Neural cell (in vitro differentiated cells): ENCODE measurements around the gene PGAP6. TPM values are rescaled to one million over a fixed set of nuclear protein-coding genes. Genes with fewer than 3 reads are reported as not detected.

Source experiments
- H2AFZ ChIP-seq: fragments of 200-600, 300-800 bp; sonication (generic), shearing (Covaris generic); 2 replicates; pipeline ENCODE4 v1.6.0; 2014; ENCODE audit warnings: low read depth, mild to moderate bottlenecking, antibody characterized with exemption, low read length, moderate library complexity
- H3F3A ChIP-seq: fragments of 200-600 bp; shearing (Covaris generic); 2 replicates; pipeline ENCODE4 v1.6.1; 2016; ENCODE audit warnings: mild to moderate bottlenecking, moderate library complexity, mixed read lengths, antibody characterized with exemption, low read length; ENCODE audit not compliant: insufficient read depth, poor library complexity, severe bottlenecking
- H3K27ac ChIP-seq: fragments of 200-600, 300-800 bp; sonication (generic), shearing (Covaris generic); 2 replicates; pipeline ENCODE4 v1.5.1; 2014; ENCODE audit warnings: mild to moderate bottlenecking, low read length, moderate library complexity
- H3K27me3 ChIP-seq: fragments of 300-800, 200-600 bp; sonication (generic), shearing (Covaris generic); 2 replicates; pipeline ENCODE4 v1.6.0; 2014; ENCODE audit warnings: mild to moderate bottlenecking, low read depth, low read length, moderate library complexity; ENCODE audit not compliant: insufficient read depth
- H3K36me3 ChIP-seq: fragments of 300-800, 200-600 bp; sonication (generic), shearing (Covaris generic); 2 replicates; pipeline ENCODE4 v1.5.1; 2014; ENCODE audit warnings: mild to moderate bottlenecking, antibody characterized with exemption, low read length, moderate library complexity; ENCODE audit not compliant: insufficient read depth
- H3K4me2 ChIP-seq: fragments of 300-800, 200-600 bp; sonication (generic), shearing (Covaris generic); 2 replicates; pipeline ENCODE4 v1.6.0; 2014; ENCODE audit warnings: mild to moderate bottlenecking, low read length
- H3K4me3 ChIP-seq: fragments of 300-800, 200-600 bp; sonication (generic), shearing (Covaris generic); 2 replicates; pipeline ENCODE4 v1.5.1; 2014; ENCODE audit warnings: mild to moderate bottlenecking, low read length, moderate library complexity
- H3K79me2 ChIP-seq: fragments of 200-600 bp; shearing (Covaris generic); replicated peaks from 2 replicates; pipeline ENCODE4 v1.6.0; 2014; ENCODE audit warnings: mild to moderate bottlenecking, low read length, moderate library complexity; ENCODE audit not compliant: insufficient read depth
- H3K9ac ChIP-seq: fragments of 300-800, 200-600 bp; sonication (generic), shearing (Covaris generic); 2 replicates; pipeline ENCODE4 v1.6.1; 2016; ENCODE audit warnings: mild to moderate bottlenecking, low read length, mixed read lengths
- H3K9me2 ChIP-seq: fragments of 200-600 bp; shearing (Covaris generic); 2 replicates; pipeline ENCODE4 v1.6.1; 2016; ENCODE audit warnings: mild to moderate bottlenecking, low read length, mixed read lengths; ENCODE audit not compliant: insufficient read depth
- H3K9me3 ChIP-seq: fragments of 200-600, 300-800 bp; sonication (generic), shearing (Covaris generic); 2 replicates; pipeline ENCODE4 v1.6.1; 2016; ENCODE audit warnings: mild to moderate bottlenecking, mixed run types, low read length, moderate library complexity, mixed read lengths
- H4K20me1 ChIP-seq: fragments of 200-600 bp; shearing (Covaris generic); 2 replicates; pipeline ENCODE4 v1.6.1; 2016; ENCODE audit warnings: mild to moderate bottlenecking, mixed run types; ENCODE audit not compliant: insufficient read depth
- CTCF ChIP-seq: fragments of 450-650 bp; IDR thresholded peaks from 2 replicates; pipeline ENCODE4 v1.5.1; 2014; ENCODE audit warnings: antibody characterized with exemption, mild to moderate bottlenecking, moderate library complexity; ENCODE audit not compliant: poor library complexity, severe bottlenecking
- EP300 ChIP-seq: fragments of 450-650 bp; conservative IDR thresholded peaks from 2 replicates; pipeline ENCODE4 v1.6.1; 2014; ENCODE audit warnings: antibody characterized with exemption, mild to moderate bottlenecking, moderate library complexity; ENCODE audit not compliant: poor library complexity, severe bottlenecking
- EZH2 ChIP-seq: fragments of 200-600, 300-800 bp; shearing (Covaris generic), sonication (generic); IDR thresholded peaks from 2 replicates; pipeline ENCODE4 v1.6.1; 2014; ENCODE audit warnings: antibody characterized with exemption, low read length, borderline replicate concordance, mild to moderate bottlenecking; ENCODE audit not compliant: insufficient read depth, poor library complexity, severe bottlenecking
- MXI1 ChIP-seq: fragments of 450-650 bp; conservative IDR thresholded peaks from 2 replicates; pipeline ENCODE4 v1.6.1; 2014; ENCODE audit warnings: antibody characterized with exemption, mild to moderate bottlenecking; ENCODE audit not compliant: poor library complexity, severe bottlenecking
- POLR2AphosphoS5 ChIP-seq: IDR thresholded peaks from 2 replicates; pipeline ENCODE4 v1.6.1; 2012
- RAD21 ChIP-seq: fragments of 450-650 bp; conservative IDR thresholded peaks from 2 replicates; pipeline ENCODE4 v1.6.1; 2014; ENCODE audit warnings: antibody characterized with exemption, mild to moderate bottlenecking, moderate library complexity
- SMC3 ChIP-seq: fragments of 450-650 bp; conservative IDR thresholded peaks from 2 replicates; pipeline ENCODE4 v1.6.1; 2014; ENCODE audit warnings: antibody characterized with exemption, mild to moderate bottlenecking, moderate library complexity; ENCODE audit not compliant: poor library complexity
- TAF1 ChIP-seq: IDR thresholded peaks from 2 replicates; pipeline ENCODE4 v1.6.1; 2012; ENCODE audit warnings: low read depth
- polyA plus RNA-seq: library from polyadenylated mRNA; depleted of rRNA; stranded (reverse); fragments of >200 nt; gene quantifications from 2 replicates; pipeline ENCODE4 v1.2.3, GENCODE V29; 2014
- TF ChIP-seq, protein P1 (sequence below): IDR thresholded peaks from 2 replicates; pipeline ENCODE4 v1.6.1; 2012; ENCODE audit warnings: borderline replicate concordance

Gene PGAP6
- polyA plus RNA-seq, 1 donor from 2014 or later = 47.3 TPM

DNA sequence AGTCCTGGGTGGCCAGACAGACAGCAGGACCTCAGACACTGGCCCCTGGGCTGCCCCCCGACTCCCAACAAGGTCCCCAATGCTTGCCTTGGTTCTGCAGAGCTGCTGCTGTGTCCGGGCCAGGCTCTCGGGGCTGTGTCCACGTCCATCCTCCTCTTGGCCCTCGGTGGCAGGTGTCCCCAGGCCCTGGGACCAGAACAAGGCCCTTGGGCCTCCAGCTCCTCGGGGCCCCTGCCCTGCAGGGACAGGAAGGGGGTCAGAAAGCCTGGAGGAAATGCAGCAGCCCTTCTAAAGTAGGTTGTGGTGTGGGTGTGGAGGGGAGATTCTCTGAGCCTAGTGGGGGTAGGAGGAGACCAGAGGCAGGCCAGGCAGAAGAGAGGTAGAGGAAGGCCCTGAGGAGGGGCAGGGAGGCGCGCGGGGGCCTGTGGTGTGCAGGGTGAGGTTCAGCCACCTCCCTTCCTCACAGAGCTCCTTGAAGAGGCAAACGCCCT is 26.8 kb downstream of the PGAP6 start:
- Histone ChIP-seq H3K79me2 (peaks cover 3% of the 10 kb centered on the region), H3K9me2 (no peaks in the 10 kb centered on the region), H3F3A (no peaks in the 10 kb centered on the region)

DNA sequence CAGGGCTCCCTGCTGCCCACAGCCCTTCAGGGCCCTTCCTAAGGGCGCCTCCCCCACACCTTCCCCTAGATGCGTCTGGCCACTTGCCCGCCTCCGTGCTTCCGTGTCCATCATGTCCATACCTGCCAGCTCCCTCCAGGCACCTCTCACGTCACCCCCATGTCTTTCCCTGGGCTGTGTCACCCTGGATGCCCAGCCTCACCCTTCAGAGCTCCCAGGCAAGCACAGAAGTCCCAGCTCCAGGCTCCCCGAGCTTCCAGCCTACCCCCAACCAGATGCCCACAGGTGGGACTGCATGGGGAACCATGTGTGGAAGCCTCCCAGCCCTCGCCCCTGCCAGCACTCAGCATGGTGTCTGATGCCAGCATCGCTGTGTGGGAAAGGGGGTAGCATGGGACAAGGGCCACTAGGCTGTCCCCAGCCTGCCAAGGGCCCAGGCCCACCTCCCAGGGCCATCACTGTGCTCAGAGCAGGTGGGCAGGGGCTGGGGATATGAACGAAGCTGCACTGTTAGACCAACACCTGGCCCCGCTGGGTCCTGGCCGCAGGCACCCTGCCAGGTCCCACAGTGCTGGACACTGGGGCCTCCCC is 27.4 kb downstream of the PGAP6 start:
- H3K9me3 ChIP-seq = no peaks in the 10 kb centered on the region
- H3F3A ChIP-seq = no peaks in the 10 kb centered on the region
- no peak overlapping the region for H3K4me3 ChIP-seq
- no peak overlapping the region for H2AFZ ChIP-seq
- H4K20me1 ChIP-seq = no peaks in the 10 kb centered on the region
- H3K9me2 ChIP-seq = no peaks in the 10 kb centered on the region
- H3K27me3 ChIP-seq = no peaks in the 10 kb centered on the region
- H3K79me2 ChIP-seq = peaks cover 5% of the 10 kb centered on the region
- no peak overlapping the region for H3K9ac ChIP-seq
- no peaks in the 10 kb centered on the region for H3K36me3 ChIP-seq
- H3K4me2 ChIP-seq = no peak overlapping the region
- H3K27ac ChIP-seq = no peak overlapping the region
- no peak for TF ChIP-seq SMC3
- TF ChIP-seq RAD21 = no peak
- no peak for TF ChIP-seq POLR2AphosphoS5
- TF ChIP-seq EZH2 = no peak
- TF ChIP-seq, protein P1, sequence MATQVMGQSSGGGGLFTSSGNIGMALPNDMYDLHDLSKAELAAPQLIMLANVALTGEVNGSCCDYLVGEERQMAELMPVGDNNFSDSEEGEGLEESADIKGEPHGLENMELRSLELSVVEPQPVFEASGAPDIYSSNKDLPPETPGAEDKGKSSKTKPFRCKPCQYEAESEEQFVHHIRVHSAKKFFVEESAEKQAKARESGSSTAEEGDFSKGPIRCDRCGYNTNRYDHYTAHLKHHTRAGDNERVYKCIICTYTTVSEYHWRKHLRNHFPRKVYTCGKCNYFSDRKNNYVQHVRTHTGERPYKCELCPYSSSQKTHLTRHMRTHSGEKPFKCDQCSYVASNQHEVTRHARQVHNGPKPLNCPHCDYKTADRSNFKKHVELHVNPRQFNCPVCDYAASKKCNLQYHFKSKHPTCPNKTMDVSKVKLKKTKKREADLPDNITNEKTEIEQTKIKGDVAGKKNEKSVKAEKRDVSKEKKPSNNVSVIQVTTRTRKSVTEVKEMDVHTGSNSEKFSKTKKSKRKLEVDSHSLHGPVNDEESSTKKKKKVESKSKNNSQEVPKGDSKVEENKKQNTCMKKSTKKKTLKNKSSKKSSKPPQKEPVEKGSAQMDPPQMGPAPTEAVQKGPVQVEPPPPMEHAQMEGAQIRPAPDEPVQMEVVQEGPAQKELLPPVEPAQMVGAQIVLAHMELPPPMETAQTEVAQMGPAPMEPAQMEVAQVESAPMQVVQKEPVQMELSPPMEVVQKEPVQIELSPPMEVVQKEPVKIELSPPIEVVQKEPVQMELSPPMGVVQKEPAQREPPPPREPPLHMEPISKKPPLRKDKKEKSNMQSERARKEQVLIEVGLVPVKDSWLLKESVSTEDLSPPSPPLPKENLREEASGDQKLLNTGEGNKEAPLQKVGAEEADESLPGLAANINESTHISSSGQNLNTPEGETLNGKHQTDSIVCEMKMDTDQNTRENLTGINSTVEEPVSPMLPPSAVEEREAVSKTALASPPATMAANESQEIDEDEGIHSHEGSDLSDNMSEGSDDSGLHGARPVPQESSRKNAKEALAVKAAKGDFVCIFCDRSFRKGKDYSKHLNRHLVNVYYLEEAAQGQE = no peak
- TF ChIP-seq TAF1 = no peak
- TF ChIP-seq CTCF = no peak
- no peak for TF ChIP-seq EP300

More for the DNA sequence above, 26.8 kb downstream of the PGAP6 start:
- H3K9ac ChIP-seq = no peak overlapping the region
- H3K9me3 ChIP-seq = no peaks in the 10 kb centered on the region
- H2AFZ ChIP-seq = no peak overlapping the region
- H3K36me3 ChIP-seq = no peaks in the 10 kb centered on the region
- no peak overlapping the region for H3K4me3 ChIP-seq
- no peak overlapping the region for H3K4me2 ChIP-seq
- H3K27ac ChIP-seq = no peak overlapping the region
- H3K27me3 ChIP-seq = no peaks in the 10 kb centered on the region
- TF ChIP-seq POLR2AphosphoS5 = no peak
- no peak for TF ChIP-seq RAD21
- no peak for TF ChIP-seq SMC3
- TF ChIP-seq MXI1 = no peak
- no peak for TF ChIP-seq TAF1
- no peak for TF ChIP-seq EZH2
- TF ChIP-seq CTCF = no peak
- no peak for TF ChIP-seq EP300
- TF ChIP-seq, protein P1 = no peak
- no peaks in the 10 kb centered on the region for H4K20me1 ChIP-seq
